ENCODE data around the gene RFC2. TPM values are rescaled to one million over a fixed set of nuclear protein-coding genes. Genes with fewer than 3 reads are reported as not detected.

RFC2 gene
- total and polyA plus RNA-seq, 10 of the 15 experiments (the other 5 are each of a cell fraction or from before 2014, with no cell fraction given), result 25.8 to 145 (median 90.9) TPM

DNA sequence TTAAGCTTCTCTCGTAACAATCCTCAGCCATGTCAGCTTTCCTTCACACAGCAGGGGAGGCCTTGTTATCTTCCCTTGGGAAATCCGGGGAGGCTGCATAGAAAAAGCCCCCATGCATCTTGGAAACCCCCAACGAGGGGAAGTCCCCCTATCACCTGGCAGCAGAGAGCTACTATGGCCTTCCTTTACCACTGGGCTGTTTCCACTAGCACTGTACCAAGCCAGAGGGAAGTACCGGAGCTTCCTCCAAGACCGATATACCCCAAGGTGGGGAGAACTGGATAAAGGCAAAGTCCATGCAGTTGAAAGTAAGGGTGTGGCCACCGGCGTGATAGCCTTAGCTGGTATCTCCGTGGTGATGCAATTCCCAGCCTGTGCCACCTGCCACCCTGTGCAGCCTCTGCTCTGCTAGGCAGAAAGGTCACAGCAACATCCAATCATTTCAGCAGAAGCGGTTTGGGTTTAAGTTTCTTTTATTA is 30.6 kb upstream of the RFC2 start (continued):
- TF ChIP-seq CREB1 (IDR thresholded peaks at IDR 0.05; ENCODE audit: low read depth) (no peak), RAD51 (IDR thresholded peaks at IDR 0.05) (no peak), BHLHE40 (IDR thresholded peaks at IDR 0.05; ENCODE audit: borderline replicate concordance in 1 of 2, low read depth in 2 of 2, low read length in 1 of 2) (peak in 1 of 2 experiments; percentile 55; a peak in 2 of 4 replicates), RCOR1 (conservative IDR thresholded peaks at IDR 0.05; ENCODE audit: low read depth, low read length) (no peak), HDGF (IDR thresholded peaks at IDR 0.05) (no peak), RBBP5 (conservative IDR thresholded peaks at IDR 0.05) (no peak), NFYB (IDR thresholded peaks at IDR 0.05; ENCODE audit: insufficient read depth, low read depth, low read length) (0 out of 2 replicates have a peak, but pooled peaks have one; percentile 22), CBFB (IDR thresholded peaks at IDR 0.05; ENCODE audit: low read depth) (no peak), YY1 (IDR thresholded peaks at IDR 0.05; ENCODE audit: low read depth, low read length) (no peak), PML (IDR thresholded peaks at IDR 0.05; ENCODE audit: low read length) (0 out of 2 replicates have a peak, but pooled peaks have one; percentile 14), NR2C2 (IDR thresholded peaks at IDR 0.05; ENCODE audit: borderline replicate concordance, control insufficient read depth, insufficient read length, low read depth) (no peak), BACH1 (IDR thresholded peaks at IDR 0.05; ENCODE audit: borderline replicate concordance) (no peak; the same call in 1 of the 2 replicates), MYC (IDR thresholded peaks at IDR 0.05; ENCODE audit: insufficient read depth, insufficient read length, insufficient replicate concordance, low read length, severe bottlenecking) (no peak), CREM (IDR thresholded peaks at IDR 0.05; ENCODE audit: low read depth) (peak; percentile 27; the same call in 1 of the 2 replicates), PAX8 (IDR thresholded peaks at IDR 0.05) (no peak), NFIC (IDR thresholded peaks at IDR 0.05; ENCODE audit: low read depth, low read length) (peak; percentile 69), HDAC6 (IDR thresholded peaks at IDR 0.05; ENCODE audit: unreplicated experiment) (no peak), RELA (IDR thresholded peaks at IDR 0.05; ENCODE audit: borderline replicate concordance, partially characterized antibody) (peak; percentile 97), BRCA1 (IDR thresholded peaks at IDR 0.05; ENCODE audit: low read depth, low read length) (no peak), BMI1 (IDR thresholded peaks at IDR 0.05; ENCODE audit: borderline replicate concordance) (no peak), TCF12 (IDR thresholded peaks at IDR 0.05; ENCODE audit: low read depth, low read length) (0 out of 2 replicates have a peak, but pooled peaks have one; percentile 27), SREBF2 (IDR thresholded peaks at IDR 0.05; ENCODE audit: low read length) (no peak)
- TF ChIP-seq, protein P1, sequence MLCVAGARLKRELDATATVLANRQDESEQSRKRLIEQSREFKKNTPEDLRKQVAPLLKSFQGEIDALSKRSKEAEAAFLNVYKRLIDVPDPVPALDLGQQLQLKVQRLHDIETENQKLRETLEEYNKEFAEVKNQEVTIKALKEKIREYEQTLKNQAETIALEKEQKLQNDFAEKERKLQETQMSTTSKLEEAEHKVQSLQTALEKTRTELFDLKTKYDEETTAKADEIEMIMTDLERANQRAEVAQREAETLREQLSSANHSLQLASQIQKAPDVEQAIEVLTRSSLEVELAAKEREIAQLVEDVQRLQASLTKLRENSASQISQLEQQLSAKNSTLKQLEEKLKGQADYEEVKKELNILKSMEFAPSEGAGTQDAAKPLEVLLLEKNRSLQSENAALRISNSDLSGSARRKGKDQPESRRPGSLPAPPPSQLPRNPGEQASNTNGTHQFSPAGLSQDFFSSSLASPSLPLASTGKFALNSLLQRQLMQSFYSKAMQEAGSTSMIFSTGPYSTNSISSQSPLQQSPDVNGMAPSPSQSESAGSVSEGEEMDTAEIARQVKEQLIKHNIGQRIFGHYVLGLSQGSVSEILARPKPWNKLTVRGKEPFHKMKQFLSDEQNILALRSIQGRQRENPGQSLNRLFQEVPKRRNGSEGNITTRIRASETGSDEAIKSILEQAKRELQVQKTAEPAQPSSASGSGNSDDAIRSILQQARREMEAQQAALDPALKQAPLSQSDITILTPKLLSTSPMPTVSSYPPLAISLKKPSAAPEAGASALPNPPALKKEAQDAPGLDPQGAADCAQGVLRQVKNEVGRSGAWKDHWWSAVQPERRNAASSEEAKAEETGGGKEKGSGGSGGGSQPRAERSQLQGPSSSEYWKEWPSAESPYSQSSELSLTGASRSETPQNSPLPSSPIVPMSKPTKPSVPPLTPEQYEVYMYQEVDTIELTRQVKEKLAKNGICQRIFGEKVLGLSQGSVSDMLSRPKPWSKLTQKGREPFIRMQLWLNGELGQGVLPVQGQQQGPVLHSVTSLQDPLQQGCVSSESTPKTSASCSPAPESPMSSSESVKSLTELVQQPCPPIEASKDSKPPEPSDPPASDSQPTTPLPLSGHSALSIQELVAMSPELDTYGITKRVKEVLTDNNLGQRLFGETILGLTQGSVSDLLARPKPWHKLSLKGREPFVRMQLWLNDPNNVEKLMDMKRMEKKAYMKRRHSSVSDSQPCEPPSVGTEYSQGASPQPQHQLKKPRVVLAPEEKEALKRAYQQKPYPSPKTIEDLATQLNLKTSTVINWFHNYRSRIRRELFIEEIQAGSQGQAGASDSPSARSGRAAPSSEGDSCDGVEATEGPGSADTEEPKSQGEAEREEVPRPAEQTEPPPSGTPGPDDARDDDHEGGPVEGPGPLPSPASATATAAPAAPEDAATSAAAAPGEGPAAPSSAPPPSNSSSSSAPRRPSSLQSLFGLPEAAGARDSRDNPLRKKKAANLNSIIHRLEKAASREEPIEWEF (IDR thresholded peaks at IDR 0.05; ENCODE audit: insufficient replicate concordance, low read depth, low read length), result no peak
- TF ChIP-seq, protein P2, sequence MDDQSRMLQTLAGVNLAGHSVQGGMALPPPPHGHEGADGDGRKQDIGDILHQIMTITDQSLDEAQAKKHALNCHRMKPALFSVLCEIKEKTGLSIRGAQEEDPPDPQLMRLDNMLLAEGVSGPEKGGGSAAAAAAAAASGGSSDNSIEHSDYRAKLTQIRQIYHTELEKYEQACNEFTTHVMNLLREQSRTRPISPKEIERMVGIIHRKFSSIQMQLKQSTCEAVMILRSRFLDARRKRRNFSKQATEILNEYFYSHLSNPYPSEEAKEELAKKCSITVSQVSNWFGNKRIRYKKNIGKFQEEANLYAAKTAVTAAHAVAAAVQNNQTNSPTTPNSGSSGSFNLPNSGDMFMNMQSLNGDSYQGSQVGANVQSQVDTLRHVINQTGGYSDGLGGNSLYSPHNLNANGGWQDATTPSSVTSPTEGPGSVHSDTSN (IDR thresholded peaks at IDR 0.05; ENCODE audit: insufficient replicate concordance, low read depth, low read length), result no peak
